ENCODE results near the gene DUS1L. TPM values are rescaled to one million over a fixed set of nuclear protein-coding genes. Genes with fewer than 3 reads are reported as not detected.

Gene DUS1L
- total RNA-seq, 1 donor from 2014 or later = 64.0 TPM

GRCh38 chr17:82083009-82083408 lies 17.4 kb upstream of the DUS1L start:
- DNase-seq (ENCODE audit: low spot score) = no peak
- H3K4me1 Mint-ChIP-seq (ENCODE audit: low read depth) = no peaks in the 10 kb centered on the region
- no peaks in the 10 kb centered on the region for H3K27me3 Mint-ChIP-seq (ENCODE audit: low read depth)

GRCh38 chr17:82082456-82082855 lies 16.9 kb upstream of the DUS1L start:
- Mint-ChIP-seq H3K9me3 (ENCODE audit: low read depth) (no peaks in the 10 kb centered on the region), H3K4me1 (ENCODE audit: low read depth) (no peaks in the 10 kb centered on the region), H3K36me3 (ENCODE audit: low read depth) (peaks cover 16% of the 10 kb centered on the region), H3K27me3 (ENCODE audit: low read depth) (no peaks in the 10 kb centered on the region), H3K4me3 (ENCODE audit: unreplicated experiment) (no peak overlapping the region), H3K27ac (ENCODE audit: unreplicated experiment) (no peak overlapping the region)
- TF ChIP-seq CTCF (IDR thresholded peaks at IDR 0.05) = no peak
- no peak for DNase-seq (ENCODE audit: low spot score)

More at GRCh38 chr17:82083009-82083408, 17.4 kb upstream of the DUS1L start:
- no peaks in the 10 kb centered on the region for H3K9me3 Mint-ChIP-seq (ENCODE audit: low read depth)
- peaks cover 16% of the 10 kb centered on the region for H3K36me3 Mint-ChIP-seq (ENCODE audit: low read depth)
- H3K4me3 Mint-ChIP-seq (ENCODE audit: unreplicated experiment) = no peak overlapping the region
- TF ChIP-seq CTCF (IDR thresholded peaks at IDR 0.05) = no peak
- no peak overlapping the region for H3K27ac Mint-ChIP-seq (ENCODE audit: unreplicated experiment)

GRCh38 chr17:82081966-82082365 lies 16.4 kb upstream of the DUS1L start:
- peaks cover 16% of the 10 kb centered on the region for H3K36me3 Mint-ChIP-seq (ENCODE audit: low read depth)
- TF ChIP-seq CTCF (IDR thresholded peaks at IDR 0.05) = no peak
- H3K4me3 Mint-ChIP-seq (ENCODE audit: unreplicated experiment) = no peak overlapping the region
- no peak overlapping the region for H3K27ac Mint-ChIP-seq (ENCODE audit: unreplicated experiment)
- no peaks in the 10 kb centered on the region for H3K9me3 Mint-ChIP-seq (ENCODE audit: low read depth)
- H3K27me3 Mint-ChIP-seq (ENCODE audit: low read depth) = no peaks in the 10 kb centered on the region
- DNase-seq (ENCODE audit: low spot score) = no peak
- no peaks in the 10 kb centered on the region for H3K4me1 Mint-ChIP-seq (ENCODE audit: low read depth)

- no peak for TF ChIP-seq CTCF (IDR thresholded peaks at IDR 0.05)
- no peaks in the 10 kb centered on the region for H3K9me3 Mint-ChIP-seq (ENCODE audit: low read depth)
- H3K27me3 Mint-ChIP-seq (ENCODE audit: low read depth) = no peaks in the 10 kb centered on the region
- no peaks in the 10 kb centered on the region for H3K4me1 Mint-ChIP-seq (ENCODE audit: low read depth)
- no peak overlapping the region for H3K4me3 Mint-ChIP-seq (ENCODE audit: unreplicated experiment)
- H3K36me3 Mint-ChIP-seq (ENCODE audit: low read depth) = peaks cover 16% of the 10 kb centered on the region
- no peak overlapping the region for H3K27ac Mint-ChIP-seq (ENCODE audit: unreplicated experiment)
- DNase-seq (ENCODE audit: low spot score) = no peak
Measured at GRCh38 chr17:82081546-82081945, 15.9 kb upstream of the DUS1L start.

- no peak overlapping the region for H3K4me3 Mint-ChIP-seq (ENCODE audit: unreplicated experiment)
- DNase-seq (ENCODE audit: low spot score) = no peak
- H3K9me3 Mint-ChIP-seq (ENCODE audit: low read depth) = no peaks in the 10 kb centered on the region
- no peak overlapping the region for H3K27ac Mint-ChIP-seq (ENCODE audit: unreplicated experiment)
- no peaks in the 10 kb centered on the region for H3K4me1 Mint-ChIP-seq (ENCODE audit: low read depth)
- no peaks in the 10 kb centered on the region for H3K27me3 Mint-ChIP-seq (ENCODE audit: low read depth)
- TF ChIP-seq CTCF (IDR thresholded peaks at IDR 0.05) = no peak
- peaks cover 16% of the 10 kb centered on the region for H3K36me3 Mint-ChIP-seq (ENCODE audit: low read depth)
Measured at GRCh38 chr17:82080789-82081464, 15.3 kb upstream of the DUS1L start.
